ENCODE results near the gene ORAI2. TPM values are rescaled to one million over a fixed set of nuclear protein-coding genes. Genes with fewer than 3 reads are reported as not detected.

The ORAI2 gene
- total RNA-seq, 3 donors from 2014 or later, result 2.8 to 9.8 (median 7.5) TPM

GRCh38 chr7:102415685-102416225 lies 17.6 kb upstream of the ORAI2 start:
- Histone ChIP-seq H3K9me3 (no peaks in the 10 kb centered on the region), H3K4me3 (no peak overlapping the region), H3K36me3 (ENCODE audit: low read depth) (no peaks in the 10 kb centered on the region), H3K4me1 (ENCODE audit: low read depth) (peaks cover 5% of the 10 kb centered on the region)
- peak; percentile 75 for ATAC-seq
- no peak for TF ChIP-seq CTCF (IDR thresholded peaks at IDR 0.05)
- DNase-seq, result peak in 1 of 3 donors; percentile 79
- intact Hi-C loops (cut with DNase I, micrococcal nuclease), result no loop called here

GRCh38 chr7:102416406-102416805 lies 17.0 kb upstream of the ORAI2 start:
- no peak for ATAC-seq
- no peak for TF ChIP-seq CTCF (IDR thresholded peaks at IDR 0.05)
- Histone ChIP-seq H3K36me3 (ENCODE audit: low read depth) (peaks cover 3% of the 10 kb centered on the region), H3K4me1 (ENCODE audit: low read depth) (peaks cover 5% of the 10 kb centered on the region), H3K9me3 (no peaks in the 10 kb centered on the region), H3K4me3 (no peak overlapping the region)
- intact Hi-C loops (cut with DNase I, micrococcal nuclease), result no loop called here
- no peak for DNase-seq

- TF ChIP-seq CTCF (IDR thresholded peaks at IDR 0.05), result no peak
Observed at GRCh38 chr7:102417105-102417504, 16.3 kb upstream of the ORAI2 start.

GRCh38 chr7:102418592-102418991 lies 14.8 kb upstream of the ORAI2 start:
- no peak for DNase-seq
- H3K9me3 ChIP-seq, result no peaks in the 10 kb centered on the region
- peaks cover 5% of the 10 kb centered on the region for H3K4me1 ChIP-seq (ENCODE audit: low read depth)
- no peak for ATAC-seq
- H3K36me3 ChIP-seq (ENCODE audit: low read depth), result peaks cover 3% of the 10 kb centered on the region
- H3K4me3 ChIP-seq, result no peak overlapping the region
- no peak for TF ChIP-seq CTCF (IDR thresholded peaks at IDR 0.05)
- intact Hi-C loops (cut with DNase I, micrococcal nuclease), result no loop called here

More at GRCh38 chr7:102417105-102417504, 16.3 kb upstream of the ORAI2 start:
- ATAC-seq (peak; percentile 30), DNase-seq (no peak)
- no peaks in the 10 kb centered on the region for H3K9me3 ChIP-seq
- intact Hi-C loops (cut with DNase I, micrococcal nuclease), result no loop called here
- H3K4me3 ChIP-seq, result no peak overlapping the region
- H3K4me1 ChIP-seq (ENCODE audit: low read depth), result peaks cover 5% of the 10 kb centered on the region
- peaks cover 3% of the 10 kb centered on the region for H3K36me3 ChIP-seq (ENCODE audit: low read depth)

- no peak overlapping the region for H3K4me3 ChIP-seq
- peaks cover 3% of the 10 kb centered on the region for H3K36me3 ChIP-seq (ENCODE audit: low read depth)
- TF ChIP-seq CTCF (IDR thresholded peaks at IDR 0.05), result no peak
- no peak for ATAC-seq
- no peaks in the 10 kb centered on the region for H3K9me3 ChIP-seq
- no peak for DNase-seq
- peaks cover 5% of the 10 kb centered on the region for H3K4me1 ChIP-seq (ENCODE audit: low read depth)
- intact Hi-C loops (cut with DNase I, micrococcal nuclease), result no loop called here
Observed at GRCh38 chr7:102421706-102422240, 11.6 kb upstream of the ORAI2 start.
